ENCODE results near the gene RNU7-1.
"Not testable (repeated sequence)": the region's sequence is repeated elsewhere in the genome, so short reads cannot be mapped to it uniquely, and the experiment has no call there.

RNU7-1 gene

DNA sequence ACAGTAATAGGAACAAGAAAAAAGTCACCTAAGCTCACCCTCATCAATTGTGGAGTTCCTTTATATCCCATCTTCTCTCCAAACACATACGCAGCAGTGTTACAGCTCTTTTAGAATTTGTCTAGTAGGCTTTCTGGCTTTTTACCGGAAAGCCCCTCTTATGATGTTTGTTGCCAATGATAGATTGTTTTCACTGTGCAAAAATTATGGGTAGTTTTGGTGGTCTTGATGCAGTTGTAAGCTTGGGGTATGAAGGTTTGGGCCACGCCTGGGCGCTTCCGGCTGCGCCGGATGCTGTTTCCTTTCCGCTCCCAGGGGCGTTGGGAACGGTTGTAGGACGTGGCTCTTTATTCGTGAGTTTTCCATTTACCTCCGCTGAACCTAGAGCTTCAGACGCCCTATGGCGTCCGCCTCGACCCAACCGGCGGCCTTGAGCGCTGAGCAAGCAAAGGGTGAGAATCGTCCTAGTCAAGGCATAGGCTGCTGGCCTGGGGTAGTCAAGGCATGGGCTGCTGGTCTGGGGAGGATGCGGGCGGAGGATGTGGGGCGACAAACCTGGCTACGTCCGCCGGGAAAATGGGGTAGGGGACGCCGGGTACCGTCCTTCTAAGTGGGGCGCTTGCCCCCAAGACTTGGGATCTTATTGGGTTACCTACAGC lies at the start of gene RNU7-1, which contains the start of gene C12orf57:
Gene RNU7-1, plus strand, starts transcription at position 95 of the 659 bp plus-strand sequence.
Gene C12orf57, plus strand, starts transcription at position 301 of the 659 bp plus-strand sequence. Its CDS starts 100 bp downstream, at position 401.
- peaks cover 65% of the 10 kb centered on the region for H3K4me1 Mint-ChIP-seq
- peak within 1 kb of the TSS; percentile 96 for H3K27ac Mint-ChIP-seq
- CTCF ChIA-PET = interaction anchor here (0.7 to 16.3 kb wide), 18 partner anchors 9 to 168 kb away, joined by 3 to 491 read pairs (median 5); partner anchors contain the start of genes ATN1, C1R, LPCAT3 and SPSB2
- H3K27me3 Mint-ChIP-seq = no peaks in the 10 kb centered on the region
- H3K4me3 Mint-ChIP-seq = peak within 1 kb of the TSS; percentile 84
- no peaks in the 10 kb centered on the region for H3K9me3 Mint-ChIP-seq
- peak; percentile 87 for DNase-seq
- peaks cover 12% of the 10 kb centered on the region for H3K36me3 Mint-ChIP-seq

DNA sequence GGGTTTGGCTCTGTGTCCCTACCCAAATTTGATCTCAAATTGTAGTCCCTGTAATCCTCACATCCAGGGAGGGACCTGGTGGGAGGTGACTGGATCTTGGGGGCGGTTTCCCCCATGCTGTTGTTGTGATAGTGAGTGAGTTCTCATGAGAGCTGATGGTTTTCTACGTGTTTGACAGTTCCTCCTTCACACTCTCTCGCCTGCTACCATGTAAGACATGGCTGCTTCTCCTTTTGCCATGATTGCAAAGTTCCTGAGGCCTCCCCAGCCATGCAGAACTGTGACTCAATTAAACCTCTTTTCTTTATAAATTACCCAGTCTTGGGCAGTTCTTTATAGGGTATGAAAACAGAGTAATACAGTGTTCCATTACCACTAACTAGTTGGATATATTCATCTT lies 49.3 kb upstream of the RNU7-1 start:
- peaks cover 27% of the 10 kb centered on the region for H3K4me1 Mint-ChIP-seq
- peaks cover 4% of the 10 kb centered on the region for H3K27me3 Mint-ChIP-seq
- no peak overlapping the region for H3K4me3 Mint-ChIP-seq
- no peak overlapping the region for H3K27ac Mint-ChIP-seq
- H3K36me3 Mint-ChIP-seq = peaks cover 4% of the 10 kb centered on the region
- CTCF ChIA-PET = interaction anchor here (0.7 kb wide), 1 partner anchor 25 kb away, joined by 3 read pairs; no protein-coding TSS in a partner anchor
- H3K9me3 Mint-ChIP-seq = no peaks in the 10 kb centered on the region
- DNase-seq = no peak

DNA sequence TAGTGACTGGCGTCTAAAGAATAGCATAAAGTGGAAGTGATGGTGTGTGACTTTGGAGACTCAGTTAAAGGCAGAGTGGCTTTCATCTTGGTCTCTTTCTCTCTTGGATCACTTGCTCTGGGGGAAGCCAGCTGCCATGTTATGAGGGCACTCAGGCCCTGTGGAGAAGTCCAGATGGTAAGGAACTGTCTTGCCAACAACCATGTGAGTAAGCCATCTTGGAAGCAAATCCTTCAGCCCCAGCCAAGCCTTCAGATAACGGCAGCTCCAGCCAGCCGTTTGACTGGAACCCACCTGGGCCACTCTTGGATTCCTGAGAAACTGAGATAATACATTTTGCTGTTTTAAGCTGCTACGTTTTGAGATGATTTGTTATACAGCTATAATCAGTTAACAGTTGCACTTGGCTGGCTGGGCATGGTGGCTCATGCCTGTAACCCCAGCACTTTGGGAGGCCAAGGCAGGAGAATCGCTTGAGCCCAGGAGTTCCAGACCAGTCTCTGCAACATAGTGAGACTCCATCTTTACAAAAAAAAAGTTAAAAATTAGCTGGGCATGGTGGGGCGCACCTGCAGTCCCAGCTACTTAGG lies 46.7 kb upstream of the RNU7-1 start:
- H3K9me3 Mint-ChIP-seq = no peaks in the 10 kb centered on the region
- H3K27me3 Mint-ChIP-seq = peaks cover 5% of the 10 kb centered on the region
- H3K36me3 Mint-ChIP-seq = peaks cover 2% of the 10 kb centered on the region
- H3K4me1 Mint-ChIP-seq = peaks cover 10% of the 10 kb centered on the region
- H3K27ac Mint-ChIP-seq = no peak overlapping the region
- no peak for DNase-seq
- no peak overlapping the region for H3K4me3 Mint-ChIP-seq
- CTCF ChIA-PET = interaction anchor here (1.1 kb wide), 1 partner anchor 25 kb away, joined by 4 read pairs; no protein-coding TSS in a partner anchor

DNA sequence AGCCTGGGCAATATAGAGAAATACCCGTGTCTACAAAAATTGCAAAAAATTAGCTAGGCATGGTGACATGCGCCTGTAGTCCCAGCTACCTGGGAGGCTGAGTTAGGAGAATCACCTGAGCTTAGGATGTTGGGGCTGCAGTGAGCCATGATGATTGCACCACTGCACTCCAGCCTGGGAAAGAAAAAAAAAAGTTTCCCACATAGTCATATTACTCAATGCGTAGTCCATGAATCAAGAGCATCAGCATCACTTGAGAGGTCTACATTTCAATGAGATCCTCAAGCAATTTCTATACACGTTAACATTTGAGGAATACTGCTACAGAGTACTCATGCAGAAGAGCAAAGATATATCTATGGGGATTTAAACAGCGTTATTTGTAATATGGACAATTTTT lies 44.2 kb upstream of the RNU7-1 start:
- CTCF ChIA-PET = interaction anchor here (0.9 to 1.5 kb wide), 4 partner anchors 8 to 45 kb away, joined by 3 to 5 read pairs (median 3); partner anchors contain the start of genes C12orf57, RNU7-1 and SPSB2
- no peak overlapping the region for H3K4me3 Mint-ChIP-seq

DNA sequence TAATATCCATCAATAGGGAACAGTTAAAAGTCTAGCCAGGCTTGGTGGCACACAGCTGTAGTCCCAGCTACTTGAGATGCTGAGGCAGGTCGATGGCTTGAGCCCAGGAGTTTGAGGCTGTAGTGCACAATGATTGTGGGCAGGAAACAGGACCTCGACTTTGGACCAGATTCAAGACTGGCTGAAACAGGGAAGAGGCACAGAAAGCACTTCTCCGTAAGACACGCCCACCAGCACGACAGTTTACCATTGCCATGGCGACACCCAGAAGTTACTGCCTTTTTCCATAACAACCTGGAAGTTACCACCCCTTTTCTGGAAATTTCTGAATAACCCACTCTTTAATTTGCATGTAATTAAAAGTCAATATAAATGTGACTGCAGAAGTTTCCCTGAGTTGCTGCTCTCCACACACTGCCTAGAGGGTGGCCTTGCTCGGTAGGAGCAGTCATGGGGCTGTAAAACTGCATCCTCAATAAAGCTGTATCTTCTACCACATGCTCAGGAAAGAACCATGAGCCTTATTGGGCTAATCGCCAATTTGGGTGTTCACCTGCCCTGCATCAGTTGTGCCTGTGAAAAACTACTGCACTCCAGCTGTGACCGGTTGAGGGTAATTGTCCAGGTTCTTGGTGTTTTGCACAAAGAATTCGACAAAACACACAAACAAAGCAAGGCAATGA lies 43.6 kb upstream of the RNU7-1 start:
- no peak for DNase-seq
- CTCF ChIA-PET = interaction anchor here (0.9 to 1.5 kb wide), 3 partner anchors 9 to 27 kb away, joined by 3 to 5 read pairs (median 3); partner anchors contain the start of gene SPSB2
- Mint-ChIP-seq H3K4me3 (no peak overlapping the region), H3K4me1 (peaks cover 3% of the 10 kb centered on the region), H3K27me3 (peaks cover 5% of the 10 kb centered on the region), H3K36me3 (no peaks in the 10 kb centered on the region), H3K9me3 (no peaks in the 10 kb centered on the region), H3K27ac (no peak overlapping the region)

More for the DNA sequence above, 44.2 kb upstream of the RNU7-1 start:
- Mint-ChIP-seq H3K27ac (no peak overlapping the region), H3K9me3 (no peaks in the 10 kb centered on the region), H3K4me1 (peaks cover 3% of the 10 kb centered on the region), H3K27me3 (peaks cover 5% of the 10 kb centered on the region), H3K36me3 (no peaks in the 10 kb centered on the region)
- DNase-seq = no peak

DNA sequence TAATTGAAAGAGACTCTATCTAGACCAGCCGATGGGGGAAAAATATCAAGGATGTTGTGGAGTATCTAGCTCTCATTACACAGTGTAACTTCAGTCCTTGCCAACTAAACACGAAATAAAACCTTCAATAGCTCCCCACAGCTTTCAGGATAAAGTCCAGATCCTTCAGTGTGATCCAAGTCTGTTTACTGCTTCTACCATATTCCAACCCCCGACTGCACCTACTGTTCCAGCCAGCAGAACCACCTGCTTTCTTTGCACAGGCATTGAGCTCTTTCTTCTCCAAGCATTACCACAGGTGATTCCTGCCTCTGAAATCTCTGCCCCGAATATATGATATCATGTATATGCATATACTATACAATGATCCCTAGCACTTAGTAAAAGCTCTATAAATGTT lies 41.2 kb upstream of the RNU7-1 start:
- Mint-ChIP-seq H3K4me1 (peaks cover 3% of the 10 kb centered on the region), H3K4me3 (no peak overlapping the region), H3K27me3 (peaks cover 10% of the 10 kb centered on the region), H3K27ac (no peak overlapping the region), H3K9me3 (no peaks in the 10 kb centered on the region), H3K36me3 (no peaks in the 10 kb centered on the region)
- CTCF ChIA-PET = interaction anchor here (1.0 to 1.6 kb wide), 5 partner anchors 11 to 207 kb away, joined by 3 to 5 read pairs (median 3); partner anchors contain the start of genes C12orf57, C1RL, RNU7-1 and SPSB2
- DNase-seq = no peak

DNA sequence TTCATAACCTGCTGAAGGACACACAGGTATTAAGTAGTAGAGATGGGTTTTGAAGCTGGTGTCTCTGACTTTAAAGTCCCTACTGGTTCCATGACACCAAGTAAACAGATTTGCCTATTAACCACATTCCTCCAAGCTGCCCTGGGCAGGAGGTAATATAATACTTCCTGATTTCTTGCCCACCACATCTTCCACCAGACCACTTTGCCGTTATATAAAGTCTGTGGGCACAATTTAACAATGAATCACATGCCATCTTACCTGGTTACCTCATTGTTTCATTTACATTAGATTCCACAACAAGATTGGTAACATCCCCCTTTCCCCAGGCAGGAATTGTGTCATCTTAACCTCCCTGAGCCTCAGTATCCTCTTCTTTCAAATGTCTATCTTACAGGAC lies 39.9 kb upstream of the RNU7-1 start:
- Mint-ChIP-seq H3K4me1 (peaks cover 3% of the 10 kb centered on the region), H3K4me3 (no peak overlapping the region)

DNA sequence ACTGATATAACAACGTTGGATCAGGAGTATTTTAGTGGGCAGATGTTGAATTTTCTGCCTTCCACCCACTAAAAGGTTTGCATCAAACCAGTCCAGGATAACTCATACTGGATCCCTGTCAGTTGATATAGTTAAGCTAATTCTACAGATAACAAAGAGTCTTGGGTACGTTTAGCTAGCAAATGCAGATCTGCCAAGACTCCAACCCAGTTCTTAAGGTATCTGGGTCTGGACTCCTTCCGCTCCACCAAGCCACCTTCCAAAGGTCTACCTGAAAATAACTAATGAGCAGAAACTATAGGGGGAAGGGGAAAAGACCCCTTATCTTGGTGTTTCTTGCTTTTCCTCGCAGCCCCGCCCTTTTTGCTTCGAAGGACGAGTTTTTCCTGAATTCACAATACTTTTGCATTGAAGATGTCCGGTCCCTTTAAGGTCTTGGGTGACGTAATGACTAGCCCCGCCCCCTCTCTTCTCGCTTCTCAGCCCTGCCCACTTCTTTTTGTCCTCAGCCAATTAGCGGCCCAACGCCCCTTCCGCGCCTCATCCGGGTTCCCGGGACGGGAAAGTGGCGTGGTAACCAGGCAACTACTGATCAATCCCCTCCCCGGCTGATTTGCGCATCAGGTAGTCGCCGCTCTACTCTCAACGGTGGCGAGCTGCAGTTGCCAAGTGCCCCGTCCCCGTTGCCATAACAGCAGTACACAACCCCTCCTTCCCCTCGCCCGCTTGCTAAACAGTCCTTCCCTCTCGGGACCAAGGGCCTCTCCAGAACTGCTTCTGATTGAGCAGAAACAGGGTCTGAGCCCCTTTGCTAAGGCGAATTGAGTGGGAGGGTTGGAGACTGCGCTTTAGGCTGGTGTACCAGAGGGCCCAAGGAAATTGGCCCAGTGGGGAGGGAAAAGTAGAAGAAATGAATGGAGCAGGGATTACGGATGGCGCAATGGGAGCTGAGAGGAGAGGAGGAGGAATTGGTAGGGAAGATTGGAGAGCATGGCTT lies 39.0 kb upstream of the RNU7-1 start, which contains the start of gene LRRC23:
Gene LRRC23, plus strand, starts transcription at position 543 of the 997 bp plus-strand sequence. CDS start 812 bp downstream, outside the sequence.
- H3K4me1 Mint-ChIP-seq = peaks cover 3% of the 10 kb centered on the region
- H3K27ac Mint-ChIP-seq = peak within 1 kb of the TSS; percentile 39
- H3K9me3 Mint-ChIP-seq = no peaks in the 10 kb centered on the region
- peaks cover 9% of the 10 kb centered on the region for H3K27me3 Mint-ChIP-seq
- no peaks in the 10 kb centered on the region for H3K36me3 Mint-ChIP-seq
- no peak within 1 kb of the TSS for H3K4me3 Mint-ChIP-seq
- CTCF ChIA-PET = interaction anchor here (0.9 kb wide), 1 partner anchor 10 kb away, joined by 3 read pairs; the partner anchor contains the start of gene ENO2
- DNase-seq = peak; percentile 99

More for the DNA sequence above, 39.9 kb upstream of the RNU7-1 start:
- Mint-ChIP-seq H3K27ac (peak overlapping the region; percentile 39), H3K36me3 (no peaks in the 10 kb centered on the region), H3K9me3 (no peaks in the 10 kb centered on the region), H3K27me3 (peaks cover 14% of the 10 kb centered on the region)
- CTCF ChIA-PET = no interaction called here
- DNase-seq = no peak

DNA sequence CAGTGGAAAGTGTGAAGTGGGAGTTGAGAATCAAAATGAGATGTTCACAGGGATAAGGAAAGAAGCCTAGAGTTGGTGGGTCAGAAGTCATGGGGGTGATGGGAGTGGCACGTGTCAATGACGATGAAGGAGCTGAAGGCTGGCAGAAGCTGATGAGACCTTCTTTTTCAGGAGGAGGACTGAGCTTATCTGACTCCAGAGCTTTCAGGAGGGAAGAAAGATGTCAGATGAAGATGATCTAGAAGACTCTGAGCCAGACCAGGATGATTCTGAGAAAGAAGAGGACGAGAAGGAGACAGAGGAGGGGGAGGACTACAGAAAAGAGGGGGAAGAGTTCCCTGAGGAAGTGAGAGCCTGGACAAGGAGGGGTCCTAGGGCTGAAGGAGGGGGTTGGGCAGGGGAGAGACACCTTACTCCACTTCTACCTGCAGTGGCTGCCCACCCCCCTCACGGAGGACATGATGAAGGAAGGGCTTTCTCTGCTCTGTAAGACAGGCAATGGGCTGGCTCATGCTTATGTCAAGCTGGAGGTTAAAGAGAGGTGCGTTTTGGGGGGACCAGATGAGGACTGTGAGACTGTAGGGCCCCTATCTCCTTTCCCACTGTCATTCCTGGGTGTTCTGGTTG lies 38.1 kb upstream of the RNU7-1 start:
- no peaks in the 10 kb centered on the region for H3K4me1 Mint-ChIP-seq
- DNase-seq = no peak
- no peaks in the 10 kb centered on the region for H3K9me3 Mint-ChIP-seq
- CTCF ChIA-PET = interaction anchor here (0.6 to 1.1 kb wide), 3 partner anchors 9 to 276 kb away, joined by 3 read pairs; partner anchors contain the start of gene ENO2
- no peak overlapping the region for H3K27ac Mint-ChIP-seq
- H3K36me3 Mint-ChIP-seq = no peaks in the 10 kb centered on the region
- peaks cover 9% of the 10 kb centered on the region for H3K27me3 Mint-ChIP-seq
- H3K4me3 Mint-ChIP-seq = no peak overlapping the region

DNA sequence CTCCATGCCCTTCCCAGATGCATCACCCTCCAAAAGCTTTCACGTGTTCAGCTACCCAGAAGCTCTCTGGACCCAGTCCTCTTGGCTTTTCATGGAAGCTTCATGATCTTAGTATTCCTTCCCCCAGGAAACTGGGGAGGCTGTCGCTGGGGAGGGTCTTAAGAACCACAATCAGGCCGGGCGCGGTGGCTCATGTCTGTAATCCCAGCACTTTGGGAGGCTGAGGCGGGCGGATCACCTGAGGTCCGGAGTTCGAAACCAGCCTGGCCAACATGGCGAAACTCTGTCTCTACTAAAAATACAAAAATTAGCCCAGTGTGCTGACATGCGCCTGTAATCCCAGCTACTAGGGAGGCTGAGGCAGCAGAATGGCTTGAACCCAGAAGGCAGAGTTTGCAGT lies 35.5 kb upstream of the RNU7-1 start:
- CTCF ChIA-PET = interaction anchor here (0.9 to 2.5 kb wide), 2 partner anchors 35 to 39 kb away, joined by 4 to 9 read pairs; partner anchors contain the start of gene SPSB2
- DNase-seq, H3K36me3 Mint-ChIP-seq, H3K9me3 Mint-ChIP-seq, H3K4me3 Mint-ChIP-seq, H3K4me1 Mint-ChIP-seq, H3K27ac Mint-ChIP-seq: not testable (repeated sequence)
- peaks cover 17% of the 10 kb centered on the region for H3K27me3 Mint-ChIP-seq

DNA sequence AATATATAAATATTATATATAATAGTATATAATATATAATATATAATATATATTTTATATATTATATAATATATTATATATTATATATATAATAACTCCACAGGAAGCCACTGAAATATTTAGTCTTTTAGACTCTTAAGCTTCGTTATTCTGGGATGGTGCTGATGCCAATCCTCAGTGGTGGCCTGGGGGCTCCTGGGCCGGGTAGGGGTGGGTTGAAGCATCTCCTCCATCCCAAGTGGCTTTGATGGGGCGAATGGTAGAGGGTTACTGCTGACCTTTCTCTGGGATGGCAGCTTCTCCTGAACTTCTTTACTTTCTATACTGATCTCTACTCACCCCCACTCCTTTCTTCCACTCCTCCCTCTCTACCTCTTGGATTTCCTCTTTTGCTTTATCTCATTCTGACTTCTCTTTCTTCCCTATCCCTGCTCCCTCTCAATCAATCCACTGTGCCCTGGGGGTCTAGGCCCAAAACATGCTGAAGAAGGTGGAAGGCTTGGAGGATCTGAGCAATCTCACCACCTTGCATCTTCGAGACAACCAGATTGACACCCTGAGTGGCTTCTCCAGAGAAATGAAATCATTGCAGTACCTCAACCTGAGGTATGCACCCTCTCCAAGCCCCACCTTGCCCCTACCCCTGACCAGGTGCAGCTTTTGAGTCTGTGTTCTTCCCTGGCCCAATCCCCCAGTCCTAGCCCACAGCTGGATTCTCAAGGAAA lies 34.0 kb upstream of the RNU7-1 start:
- no peaks in the 10 kb centered on the region for H3K36me3 Mint-ChIP-seq
- H3K4me3 Mint-ChIP-seq = no peak overlapping the region
- H3K9me3 Mint-ChIP-seq = no peaks in the 10 kb centered on the region
- peaks cover 17% of the 10 kb centered on the region for H3K27me3 Mint-ChIP-seq
- CTCF ChIA-PET = interaction anchor here (1.4 to 1.7 kb wide), 2 partner anchors 14 to 37 kb away, joined by 3 to 5 read pairs; no protein-coding TSS in a partner anchor
- no peak overlapping the region for H3K27ac Mint-ChIP-seq
- H3K4me1 Mint-ChIP-seq = peaks cover 18% of the 10 kb centered on the region
- DNase-seq = no peak
